ENCODE data around the gene CHST4. TPM values are rescaled to one million over a fixed set of nuclear protein-coding genes. Genes with fewer than 3 reads are reported as not detected.
"Not testable (repeated sequence)": the region's sequence is repeated elsewhere in the genome, so short reads cannot be mapped to it uniquely, and the experiment has no call there.

CHST4 gene
- total RNA-seq, 4 donors from 2014 or later = 0.26 to 0.63 TPM; not detected in 2

DNA sequence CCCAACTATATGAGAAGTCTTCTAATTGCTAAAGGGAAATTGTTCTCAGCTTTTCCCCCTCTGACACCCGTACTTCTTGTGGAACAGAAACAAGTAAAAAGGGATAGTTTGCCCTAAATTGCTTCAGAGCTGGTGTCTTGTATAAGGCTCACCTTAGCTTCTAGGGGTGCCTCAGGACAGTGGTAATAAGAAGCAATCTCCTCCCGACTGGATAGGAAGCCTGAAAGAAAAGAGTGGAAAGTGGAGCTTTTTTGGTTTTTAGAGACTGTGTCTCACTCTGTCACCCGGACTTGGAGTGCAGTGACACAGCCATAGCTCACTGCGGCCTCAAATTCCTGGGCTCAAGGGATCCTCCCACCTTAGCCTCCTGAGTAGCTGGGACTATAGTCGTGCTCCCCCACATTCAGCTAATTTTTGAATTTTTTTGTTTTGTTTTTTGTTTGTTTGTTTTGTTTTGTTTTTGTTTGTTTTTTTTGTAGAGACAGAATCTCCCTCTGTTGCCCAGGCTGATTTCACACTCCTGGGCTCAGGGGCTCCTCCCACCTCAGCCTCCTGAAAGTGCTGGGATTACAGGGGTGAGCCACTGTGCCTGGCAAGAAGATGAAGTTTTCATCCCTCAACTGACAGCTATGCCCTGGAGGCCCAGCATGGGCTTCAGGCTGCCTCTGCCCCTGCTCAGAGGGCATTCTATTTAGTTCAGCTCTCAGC, 47.3 kb downstream of the CHST4 start:
- intact Hi-C loops (cut with DNase I) = no loop called here
- no peaks in the 10 kb centered on the region for H3K4me1 ChIP-seq
- TF ChIP-seq EP300 (IDR thresholded peaks at IDR 0.05) = no peak
- no peak for TF ChIP-seq POLR2AphosphoS5 (IDR thresholded peaks at IDR 0.05)
- TF ChIP-seq, protein P1, sequence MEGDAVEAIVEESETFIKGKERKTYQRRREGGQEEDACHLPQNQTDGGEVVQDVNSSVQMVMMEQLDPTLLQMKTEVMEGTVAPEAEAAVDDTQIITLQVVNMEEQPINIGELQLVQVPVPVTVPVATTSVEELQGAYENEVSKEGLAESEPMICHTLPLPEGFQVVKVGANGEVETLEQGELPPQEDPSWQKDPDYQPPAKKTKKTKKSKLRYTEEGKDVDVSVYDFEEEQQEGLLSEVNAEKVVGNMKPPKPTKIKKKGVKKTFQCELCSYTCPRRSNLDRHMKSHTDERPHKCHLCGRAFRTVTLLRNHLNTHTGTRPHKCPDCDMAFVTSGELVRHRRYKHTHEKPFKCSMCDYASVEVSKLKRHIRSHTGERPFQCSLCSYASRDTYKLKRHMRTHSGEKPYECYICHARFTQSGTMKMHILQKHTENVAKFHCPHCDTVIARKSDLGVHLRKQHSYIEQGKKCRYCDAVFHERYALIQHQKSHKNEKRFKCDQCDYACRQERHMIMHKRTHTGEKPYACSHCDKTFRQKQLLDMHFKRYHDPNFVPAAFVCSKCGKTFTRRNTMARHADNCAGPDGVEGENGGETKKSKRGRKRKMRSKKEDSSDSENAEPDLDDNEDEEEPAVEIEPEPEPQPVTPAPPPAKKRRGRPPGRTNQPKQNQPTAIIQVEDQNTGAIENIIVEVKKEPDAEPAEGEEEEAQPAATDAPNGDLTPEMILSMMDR (IDR thresholded peaks at IDR 0.05) = no peak
- TF ChIP-seq POLR2A (IDR thresholded peaks at IDR 0.05; ENCODE audit: low read depth) = no peak
- no peak overlapping the region for H3K4me3 ChIP-seq
- H3K36me3 ChIP-seq = no peaks in the 10 kb centered on the region
- peaks cover 0 to 13% (median 0%) of the 10 kb centered on the region in 4 donors for H3K27me3 ChIP-seq
- no peaks in the 10 kb centered on the region for H3K9me3 ChIP-seq
- 78% methylated on average over 5 of the region's 5 CpGs for WGBS
- no peak for DNase-seq (ENCODE audit: extremely low spot score)
- no peak overlapping the region for H3K27ac ChIP-seq (replicated peaks in 1 of 4)

DNA sequence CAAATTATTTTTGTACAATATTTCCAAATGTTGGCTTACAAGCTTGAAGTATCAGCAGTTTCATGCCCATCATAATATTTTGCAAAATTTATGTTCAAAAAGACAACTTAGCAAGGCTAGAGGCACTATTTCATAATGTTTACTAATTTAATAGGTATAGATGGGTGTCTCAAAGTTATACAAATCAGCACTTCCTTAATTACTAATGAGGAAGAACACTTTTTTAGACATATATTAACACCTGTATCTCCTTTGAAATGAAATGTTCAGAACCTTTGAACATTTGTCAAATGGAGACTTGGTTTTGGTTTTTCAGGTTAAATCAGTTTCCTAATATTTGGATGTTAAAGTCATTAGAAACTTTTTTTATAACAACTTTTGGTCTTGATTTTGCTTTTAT, 48.5 kb downstream of the CHST4 start:
- no peak overlapping the region for H3K4me3 ChIP-seq
- peaks cover 0 to 13% (median 0%) of the 10 kb centered on the region in 4 donors for H3K27me3 ChIP-seq
- no peaks in the 10 kb centered on the region for H3K36me3 ChIP-seq
- H3K27ac ChIP-seq (replicated peaks in 1 of 4) = no peak overlapping the region
- H3K4me1 ChIP-seq = no peaks in the 10 kb centered on the region
- TF ChIP-seq, protein P1 (IDR thresholded peaks at IDR 0.05) = no peak
- TF ChIP-seq POLR2A (IDR thresholded peaks at IDR 0.05; ENCODE audit: low read depth) = no peak
- TF ChIP-seq EP300 (IDR thresholded peaks at IDR 0.05) = no peak
- no peak for TF ChIP-seq POLR2AphosphoS5 (IDR thresholded peaks at IDR 0.05)
- no peak for DNase-seq (ENCODE audit: extremely low spot score)
- intact Hi-C loops (cut with DNase I) = no loop called here
- no peaks in the 10 kb centered on the region for H3K9me3 ChIP-seq

DNA sequence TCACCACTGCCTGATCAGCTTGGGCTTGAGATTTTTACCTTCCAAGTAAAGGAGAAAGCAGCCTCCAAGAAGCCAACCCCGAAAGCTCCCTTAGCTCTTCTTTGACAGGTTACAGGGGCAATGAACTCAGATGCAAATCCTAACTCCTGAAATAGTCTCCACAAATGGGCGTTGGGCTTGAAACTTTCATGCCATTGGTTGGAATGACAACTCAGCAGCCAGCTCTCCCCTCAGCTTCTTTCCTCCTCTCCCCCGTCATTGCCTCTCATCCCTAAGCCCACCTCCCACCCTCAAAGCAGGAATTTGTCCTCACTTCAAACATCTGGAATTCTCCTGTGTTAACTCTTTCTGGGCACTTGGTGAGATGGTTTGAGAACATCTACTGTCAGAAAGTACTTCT, 50.7 kb downstream of the CHST4 start, which contains the start of gene TAT:
TAT (minus strand) TSS at position 122 of the 400 bp plus-strand sequence. CDS start 677 bp downstream, outside the sequence.
- intact Hi-C loops (cut with DNase I) = no loop called here
- H3K27ac ChIP-seq (replicated peaks in 1 of 4) = no peak within 1 kb of the TSS
- H3K27me3 ChIP-seq = peaks cover 0 to 13% (median 0%) of the 10 kb centered on the region in 4 donors
- no peak for TF ChIP-seq EP300 (IDR thresholded peaks at IDR 0.05)
- TF ChIP-seq POLR2AphosphoS5 (IDR thresholded peaks at IDR 0.05) = no peak
- no peak for TF ChIP-seq POLR2A (IDR thresholded peaks at IDR 0.05; ENCODE audit: low read depth)
- TF ChIP-seq, protein P1 (IDR thresholded peaks at IDR 0.05) = no peak
- no peak within 1 kb of the TSS for H3K4me3 ChIP-seq
- 25% methylated on average over 3 of the region's 3 CpGs for WGBS
- no peaks in the 10 kb centered on the region for H3K36me3 ChIP-seq
- no peaks in the 10 kb centered on the region for H3K4me1 ChIP-seq
- DNase-seq (ENCODE audit: extremely low spot score) = no peak
- no peaks in the 10 kb centered on the region for H3K9me3 ChIP-seq

GRCh38 chr16:71582553-71582848, 56.3 kb downstream of the CHST4 start:
- intact Hi-C loops (cut with DNase I); H3K4me3 ChIP-seq; H3K27ac ChIP-seq (replicated peaks in 1 of 4); DNase-seq (ENCODE audit: extremely low spot score); H3K27me3 ChIP-seq; H3K36me3 ChIP-seq; H3K4me1 ChIP-seq; H3K9me3 ChIP-seq: not testable (repeated sequence)
- 92% methylated on average over 5 of the region's 5 CpGs for WGBS

DNA sequence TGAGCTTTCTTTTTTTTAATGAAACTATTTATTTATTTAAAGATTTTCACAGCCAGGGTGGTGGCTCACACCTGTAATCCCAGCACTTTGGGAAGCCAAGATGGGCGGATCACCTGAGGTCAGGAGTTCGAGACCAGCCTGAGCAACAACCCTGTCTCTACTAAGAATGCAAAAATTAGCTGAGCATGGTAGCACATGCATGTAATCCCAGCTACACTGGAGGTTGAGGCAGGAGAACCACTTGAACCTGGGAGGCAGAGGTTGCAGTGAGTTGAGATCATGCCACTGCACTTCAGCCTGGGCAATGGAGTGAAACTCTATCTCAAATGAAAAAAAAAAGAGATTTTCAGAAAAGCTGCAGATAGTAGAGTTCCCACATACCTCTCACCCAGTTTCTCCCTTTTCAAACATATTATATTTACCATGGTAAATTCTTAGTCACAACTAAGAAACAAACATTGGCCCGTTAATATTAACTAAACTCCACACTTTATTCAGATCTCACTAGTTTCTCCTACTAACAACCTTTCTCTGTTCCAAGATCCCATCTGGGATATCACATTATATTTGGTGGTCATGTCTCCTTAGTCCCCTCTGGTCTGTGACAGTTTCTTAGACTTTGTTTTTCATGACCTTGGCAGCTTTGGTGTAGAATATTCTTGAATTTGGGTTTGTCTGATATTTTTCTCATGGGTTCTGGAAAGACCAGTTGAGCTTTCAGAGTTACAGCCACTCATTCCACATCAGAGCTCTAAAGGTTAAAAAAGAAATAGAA, 58.5 kb downstream of the CHST4 start:
- no peak for TF ChIP-seq EP300 (IDR thresholded peaks at IDR 0.05)
- TF ChIP-seq POLR2A (IDR thresholded peaks at IDR 0.05; ENCODE audit: low read depth) = no peak
- TF ChIP-seq, protein P1 (IDR thresholded peaks at IDR 0.05) = no peak
- TF ChIP-seq POLR2AphosphoS5 (IDR thresholded peaks at IDR 0.05) = no peak
- H3K36me3 ChIP-seq = no peaks in the 10 kb centered on the region
- no peak overlapping the region for H3K4me3 ChIP-seq
- WGBS = 91% methylated on average over 3 of the region's 3 CpGs
- H3K4me1 ChIP-seq = no peaks in the 10 kb centered on the region
- H3K27ac ChIP-seq (replicated peaks in 1 of 4) = no peak overlapping the region
- DNase-seq (ENCODE audit: extremely low spot score) = no peak
- no peaks in the 10 kb centered on the region for H3K9me3 ChIP-seq
- peaks cover 0 to 9% (median 0%) of the 10 kb centered on the region in 4 donors for H3K27me3 ChIP-seq
- intact Hi-C loops (cut with DNase I) = no loop called here

All from esophagus muscularis mucosa (tissue), 4 donors.